IPS-18a (cell line): ENCODE results near the gene CLIC5.

ENCODE experiments used
- H3K27ac ChIP-seq: one replicate; pipeline ENCODE4 v1.5.1; 2013; ENCODE audit warnings: low read length
- H3K27me3 ChIP-seq: one replicate; pipeline ENCODE4 v1.6.1; 2013; ENCODE audit warnings: mild to moderate bottlenecking, low read length; ENCODE audit not compliant: control insufficient read depth, insufficient read depth
- H3K36me3 ChIP-seq: one replicate; pipeline ENCODE4 v1.6.1; 2013; ENCODE audit warnings: low read depth, low read length; ENCODE audit not compliant: control insufficient read depth
- H3K4me1 ChIP-seq: one replicate; pipeline ENCODE4 v1.6.1; 2013; ENCODE audit warnings: low read depth, low read length; ENCODE audit not compliant: control insufficient read depth
- H3K4me3 ChIP-seq: one replicate; pipeline ENCODE4 v1.5.1; 2013; ENCODE audit warnings: low read length
- H3K9ac ChIP-seq: one replicate; pipeline ENCODE4 v1.6.1; 2013; ENCODE audit warnings: mild to moderate bottlenecking, low read length, moderate library complexity
- H3K9me3 ChIP-seq: one replicate; pipeline ENCODE4 v1.6.1; 2013; ENCODE audit warnings: low read depth, low read length; ENCODE audit not compliant: control insufficient read depth

The CLIC5 gene

GRCh38 chr6:46051962-46052361, 36.3 kb upstream of the CLIC5 start:
- Histone ChIP-seq H3K36me3 (no peaks in the 10 kb centered on the region), H3K9ac (no peak overlapping the region), H3K4me1 (peaks cover 12% of the 10 kb centered on the region)

GRCh38 chr6:46050845-46051405, 35.3 kb upstream of the CLIC5 start:
- Histone ChIP-seq H3K27ac (no peak overlapping the region), H3K9ac (no peak overlapping the region), H3K9me3 (no peaks in the 10 kb centered on the region), H3K36me3 (no peaks in the 10 kb centered on the region), H3K4me1 (peaks cover 12% of the 10 kb centered on the region), H3K4me3 (no peak overlapping the region), H3K27me3 (no peaks in the 10 kb centered on the region)

More at GRCh38 chr6:46051962-46052361, 36.3 kb upstream of the CLIC5 start:
- H3K27ac ChIP-seq = no peak overlapping the region
- no peak overlapping the region for H3K4me3 ChIP-seq
- H3K27me3 ChIP-seq = no peaks in the 10 kb centered on the region
- H3K9me3 ChIP-seq = peaks cover 2% of the 10 kb centered on the region

- Histone ChIP-seq H3K4me3 (no peak overlapping the region), H3K27ac (no peak overlapping the region)
These were observed 33.1 kb upstream of the CLIC5 start for GRCh38 chr6:46048646-46049297.

GRCh38 chr6:46046558-46047174, 31.0 kb upstream of the CLIC5 start:
- Histone ChIP-seq H3K36me3 (no peaks in the 10 kb centered on the region), H3K9ac (no peak overlapping the region), H3K4me3 (no peak overlapping the region), H3K27me3 (no peaks in the 10 kb centered on the region), H3K9me3 (no peaks in the 10 kb centered on the region), H3K4me1 (peaks cover 12% of the 10 kb centered on the region), H3K27ac (no peak overlapping the region)

More at GRCh38 chr6:46048646-46049297, 33.1 kb upstream of the CLIC5 start:
- H3K36me3 ChIP-seq = no peaks in the 10 kb centered on the region
- peaks cover 12% of the 10 kb centered on the region for H3K4me1 ChIP-seq
- H3K9me3 ChIP-seq = no peaks in the 10 kb centered on the region
- no peak overlapping the region for H3K9ac ChIP-seq
- H3K27me3 ChIP-seq = no peaks in the 10 kb centered on the region

GRCh38 chr6:46044881-46045617, 29.4 kb upstream of the CLIC5 start:
- Histone ChIP-seq H3K27ac (no peak overlapping the region), H3K9ac (no peak overlapping the region), H3K4me3 (no peak overlapping the region), H3K9me3 (no peaks in the 10 kb centered on the region), H3K36me3 (no peaks in the 10 kb centered on the region), H3K4me1 (peaks cover 12% of the 10 kb centered on the region), H3K27me3 (no peaks in the 10 kb centered on the region)

GRCh38 chr6:46042355-46042999, 26.8 kb upstream of the CLIC5 start:
- Histone ChIP-seq H3K27ac (no peak overlapping the region), H3K4me1 (no peaks in the 10 kb centered on the region), H3K9ac (no peak overlapping the region), H3K4me3 (no peak overlapping the region), H3K9me3 (no peaks in the 10 kb centered on the region), H3K36me3 (no peaks in the 10 kb centered on the region), H3K27me3 (no peaks in the 10 kb centered on the region)

GRCh38 chr6:46040288-46040687, 24.6 kb upstream of the CLIC5 start:
- Histone ChIP-seq H3K4me3 (no peak overlapping the region), H3K9me3 (no peaks in the 10 kb centered on the region), H3K27me3 (no peaks in the 10 kb centered on the region), H3K27ac (no peak overlapping the region), H3K9ac (no peak overlapping the region), H3K36me3 (no peaks in the 10 kb centered on the region), H3K4me1 (no peaks in the 10 kb centered on the region)

GRCh38 chr6:46039646-46040045, 24.0 kb upstream of the CLIC5 start:
- H3K9me3 ChIP-seq = no peaks in the 10 kb centered on the region
- no peak overlapping the region for H3K4me3 ChIP-seq
- no peaks in the 10 kb centered on the region for H3K27me3 ChIP-seq
- H3K9ac ChIP-seq = no peak overlapping the region
- H3K27ac ChIP-seq = no peak overlapping the region
- H3K4me1 ChIP-seq = no peaks in the 10 kb centered on the region
- H3K36me3 ChIP-seq = no peaks in the 10 kb centered on the region

- Histone ChIP-seq H3K9me3 (no peaks in the 10 kb centered on the region), H3K27ac (no peak overlapping the region), H3K27me3 (no peaks in the 10 kb centered on the region)
These were observed 21.3 kb upstream of the CLIC5 start for GRCh38 chr6:46036911-46037310.

GRCh38 chr6:46035242-46035641, 19.6 kb upstream of the CLIC5 start:
- H3K27me3 ChIP-seq = no peaks in the 10 kb centered on the region
- H3K9me3 ChIP-seq = no peaks in the 10 kb centered on the region
- H3K9ac ChIP-seq = no peak overlapping the region
- no peak overlapping the region for H3K4me3 ChIP-seq
- no peak overlapping the region for H3K27ac ChIP-seq
- no peaks in the 10 kb centered on the region for H3K36me3 ChIP-seq
- H3K4me1 ChIP-seq = peaks cover 5% of the 10 kb centered on the region

More at GRCh38 chr6:46036911-46037310, 21.3 kb upstream of the CLIC5 start:
- Histone ChIP-seq H3K4me3 (no peak overlapping the region), H3K9ac (no peak overlapping the region), H3K36me3 (no peaks in the 10 kb centered on the region), H3K4me1 (peaks cover 5% of the 10 kb centered on the region)
